Keratinocyte (primary cell): ENCODE data around the gene NTSR1. TPM values are rescaled to one million over a fixed set of nuclear protein-coding genes. Genes with fewer than 3 reads are reported as not detected.

Experiments used
- DNase-seq: peaks from one replicate; pipeline ENCODE4 v3.0.0-alpha.2; 2011; ENCODE audit warnings: low read depth, missing footprints, low spot score
- FAIRE-seq: peaks from 2 replicates; lab custom pipeline; 2011; peaks lifted over from hg19 to GRCh38; lab: Jason Lieb, UNC
- H2AFZ ChIP-seq: 2 replicates; pipeline ENCODE4 v1.6.0; 2012; ENCODE audit warnings: low read length, control low read depth, inconsistent platforms; ENCODE audit not compliant: control insufficient read depth
- H3K27ac ChIP-seq: 2 replicates; pipeline ENCODE4 v1.5.1; 2011; ENCODE audit warnings: low read length; ENCODE audit not compliant: control insufficient read depth, insufficient read depth
- H3K27me3 ChIP-seq: 3 replicates; pipeline ENCODE4 v1.6.0; 2011; ENCODE audit warnings: low read length; ENCODE audit not compliant: control insufficient read depth, insufficient read depth; ENCODE audit errors: extremely low read depth
- H3K36me3 ChIP-seq, 2 experiments: 2 replicates in 1 of 2; 3 replicates in 1 of 2; pipeline ENCODE4 v1.5.1; 2011; ENCODE audit warnings: low read length in 2 of 2, mild to moderate bottlenecking in 1 of 2; ENCODE audit not compliant: control insufficient read depth in 2 of 2, insufficient read depth in 2 of 2; ENCODE audit errors: extremely low read depth in 1 of 2
- H3K4me1 ChIP-seq: 3 replicates; pipeline ENCODE4 v1.5.1; 2011; ENCODE audit warnings: low read length; ENCODE audit not compliant: control insufficient read depth, insufficient read depth; ENCODE audit errors: extremely low read depth
- H3K4me2 ChIP-seq: 3 replicates; pipeline ENCODE4 v1.6.0; 2011; ENCODE audit warnings: low read depth, low read length; ENCODE audit not compliant: control insufficient read depth, insufficient read depth; ENCODE audit errors: extremely low read depth
- H3K4me3 ChIP-seq, 3 experiments: fragments of 200-600 bp in 1 of 3; sonication (generic) in 1 of 3; 2 replicates in 2 of 3; 3 replicates in 1 of 3; pipeline ENCODE4 v1.5.1; 2011 to 2016; ENCODE audit warnings: low read length in 3 of 3, mild to moderate bottlenecking in 3 of 3, control low read depth in 2 of 3, inconsistent platforms in 1 of 3, low read depth in 1 of 3, mixed read lengths in 1 of 3, mixed run types in 1 of 3, moderate library complexity in 1 of 3; ENCODE audit not compliant: control insufficient read depth in 2 of 3, insufficient read depth in 2 of 3; ENCODE audit errors: extremely low read depth in 1 of 3
- H3K79me2 ChIP-seq: 2 replicates; pipeline ENCODE4 v1.6.0; 2012; ENCODE audit warnings: low read length; ENCODE audit not compliant: control insufficient read depth, insufficient read depth
- H3K9ac ChIP-seq: 3 replicates; pipeline ENCODE4 v1.6.0; 2011; ENCODE audit warnings: low read length; ENCODE audit not compliant: control insufficient read depth, insufficient read depth; ENCODE audit errors: extremely low read depth
- H3K9me1 ChIP-seq: 3 replicates; pipeline ENCODE4 v1.6.0; 2011; ENCODE audit warnings: low read length; ENCODE audit not compliant: control insufficient read depth, insufficient read depth; ENCODE audit errors: extremely low read depth
- H3K9me3 ChIP-seq: 2 replicates; pipeline ENCODE4 v1.5.1; 2012; ENCODE audit warnings: low read depth, low read length; ENCODE audit not compliant: control insufficient read depth
- H4K20me1 ChIP-seq: 3 replicates; pipeline ENCODE4 v1.6.0; 2011; ENCODE audit warnings: low read length; ENCODE audit not compliant: control insufficient read depth, insufficient read depth; ENCODE audit errors: extremely low read depth
- CTCF ChIP-seq, 3 experiments: IDR thresholded peaks in 1 of 3; conservative IDR thresholded peaks in 1 of 3; optimal IDR thresholded peaks in 1 of 3; 2 replicates in 2 of 3; 3 replicates in 1 of 3; pipeline versions ENCODE3 to v1.5.1; 2011; ENCODE audit warnings: low read length in 3 of 3, mild to moderate bottlenecking in 3 of 3, moderate library complexity in 2 of 3, control low read depth in 1 of 3, inconsistent platforms in 1 of 3; ENCODE audit not compliant: insufficient read depth in 2 of 3; ENCODE audit errors: extremely low read depth in 1 of 3
- EZH2 ChIP-seq: IDR thresholded peaks from one replicate; pipeline ENCODE4 v1.6.1; 2012; ENCODE audit warnings: inconsistent platforms, mild to moderate bottlenecking, low read length, moderate library complexity
- dilution Hi-C: fragments of 300-500 bp; cut with MboI; formaldehyde crosslinking; loops from one replicate; pipeline ENCODE4 v1.7.0; 2020; ENCODE audit warnings: low sequenced_read_pairs; ENCODE audit not compliant: extremely low pct_ligation_motif_present
- polyA plus RNA-seq, 5 experiments: library from polyadenylated mRNA; depleted of rRNA in 3 of 5; stranded (reverse) in 3 of 5; stranded (forward) in 1 of 5; unstranded in 1 of 5; fragments of >200 nt; gene quantifications; 1 replicate in 1 of 5; 2 replicates in 3 of 5; 3 replicates in 1 of 5; pipeline versions ENCODE4 v1.2.1 to v1.2.3, GENCODE V29; 2011 to 2012; ENCODE audit warnings: missing spikeins in 2 of 5, low read depth in 1 of 5, low replicate concordance in 1 of 5

The NTSR1 gene
- polyA plus RNA-seq, 1 donor (not counting 4 experiments of a cell fraction or from before 2014, with no cell fraction given) = 0.55 TPM

GRCh38 chr20:62703853-62704228 lies 4.8 kb upstream of the NTSR1 start:
- Histone ChIP-seq H3K4me3 (no peak overlapping the region), H3K27ac (peak overlapping the region; percentile 54), H3K9me3 (no peaks in the 10 kb centered on the region), H3K36me3 (no peaks in the 10 kb centered on the region), H4K20me1 (no peaks in the 10 kb centered on the region), H3K27me3 (peaks cover 29% of the 10 kb centered on the region), H3K4me1 (peaks cover 47% of the 10 kb centered on the region), H2AFZ (peak overlapping the region; percentile 42), H3K9ac (peak overlapping the region; percentile 14), H3K9me1 (no peaks in the 10 kb centered on the region), H3K79me2 (no peaks in the 10 kb centered on the region), H3K4me2 (peak overlapping the region; percentile 39)
- dilution Hi-C loops = no loop called here
- peak; percentile 23 for FAIRE-seq
- DNase-seq = no peak
- TF ChIP-seq CTCF (optimal IDR thresholded peaks at IDR 0.05 in 1 of 3, IDR thresholded peaks at IDR 0.05 in 1 of 3, conservative IDR thresholded peaks at IDR 0.05 in 1 of 3; ENCODE audit: extremely low read depth in 1 of 3, insufficient read depth in 2 of 3, low read length in 3 of 3) = no peak
- TF ChIP-seq EZH2 = no peak

GRCh38 chr20:62704341-62704948 lies 4.2 kb upstream of the NTSR1 start:
- Histone ChIP-seq H3K4me1 (peaks cover 47% of the 10 kb centered on the region), H3K9ac (peak overlapping the region; percentile 14), H3K27me3 (peaks cover 32% of the 10 kb centered on the region), H2AFZ (no peak overlapping the region), H3K79me2 (no peaks in the 10 kb centered on the region), H3K4me2 (peak overlapping the region; percentile 55), H3K27ac (peak overlapping the region; percentile 54), H3K9me3 (no peaks in the 10 kb centered on the region), H3K9me1 (no peaks in the 10 kb centered on the region), H4K20me1 (no peaks in the 10 kb centered on the region), H3K36me3 (no peaks in the 10 kb centered on the region), H3K4me3 (no peak overlapping the region)
- no peak for TF ChIP-seq EZH2
- peak in 1 of 3 experiments; percentile 43 for TF ChIP-seq CTCF (optimal IDR thresholded peaks at IDR 0.05 in 1 of 3, IDR thresholded peaks at IDR 0.05 in 1 of 3, conservative IDR thresholded peaks at IDR 0.05 in 1 of 3; ENCODE audit: extremely low read depth in 1 of 3, insufficient read depth in 2 of 3, low read length in 3 of 3)
- dilution Hi-C loops = no loop called here
- DNase-seq (peak; percentile 95), FAIRE-seq (peak; percentile 90)
